NOMO-1 treated with dmso at 0.1 percent for 144 hours (cell line): ENCODE data around the gene CABCOCO1.

ENCODE experiments used
- DNase-seq: peaks from one replicate; lab custom pipeline; 2025; ENCODE audit not compliant: unreplicated experiment; lab: John Stamatoyannopoulos, UW

Gene CABCOCO1

GRCh38 chr10:61662794-61663259 is at the start of gene CABCOCO1:
Gene CABCOCO1, plus strand, starts transcription at chr10:61662929. Its CDS starts 44 bp downstream, at chr10:61662973.
- DNase-seq = no peak

GRCh38 chr10:61613665-61614064 is 49.1 kb upstream of the CABCOCO1 start:
- DNase-seq = no peak

- no peak for DNase-seq
These were observed 46.1 kb upstream of the CABCOCO1 start for GRCh38 chr10:61616611-61617010.

- DNase-seq = no peak
These were observed 45.5 kb upstream of the CABCOCO1 start for GRCh38 chr10:61617180-61617579.

- no peak for DNase-seq
These were observed 45.1 kb upstream of the CABCOCO1 start for GRCh38 chr10:61617586-61617985.

- DNase-seq = no peak
These were observed 44.3 kb upstream of the CABCOCO1 start for GRCh38 chr10:61618388-61618961.

GRCh38 chr10:61620506-61620905 is 42.2 kb upstream of the CABCOCO1 start:
- no peak for DNase-seq

GRCh38 chr10:61621605-61622051 is 41.1 kb upstream of the CABCOCO1 start:
- DNase-seq = no peak

GRCh38 chr10:61623161-61623560 is 39.6 kb upstream of the CABCOCO1 start:
- DNase-seq = no peak

GRCh38 chr10:61626209-61626608 is 36.5 kb upstream of the CABCOCO1 start:
- DNase-seq = no peak

GRCh38 chr10:61627266-61627665 is 35.5 kb upstream of the CABCOCO1 start:
- no peak for DNase-seq

GRCh38 chr10:61628151-61628874 is 34.4 kb upstream of the CABCOCO1 start:
- no peak for DNase-seq

GRCh38 chr10:61628875-61629513 is 33.7 kb upstream of the CABCOCO1 start:
- DNase-seq = no peak

GRCh38 chr10:61629576-61629975 is 33.2 kb upstream of the CABCOCO1 start:
- DNase-seq = no peak

GRCh38 chr10:61632057-61632670 is 30.6 kb upstream of the CABCOCO1 start:
- DNase-seq = no peak

- DNase-seq = no peak
These were observed 29.1 kb upstream of the CABCOCO1 start for GRCh38 chr10:61633665-61634064.

- DNase-seq = no peak
These were observed 28.0 kb upstream of the CABCOCO1 start for GRCh38 chr10:61634746-61635145.

- no peak for DNase-seq
These were observed 27.3 kb upstream of the CABCOCO1 start for GRCh38 chr10:61635471-61635870.

- DNase-seq = no peak
These were observed 26.8 kb upstream of the CABCOCO1 start for GRCh38 chr10:61635932-61636331.

- no peak for DNase-seq
These were observed 22.8 kb upstream of the CABCOCO1 start for GRCh38 chr10:61639952-61640351.

- DNase-seq = no peak
These were observed 21.9 kb upstream of the CABCOCO1 start for GRCh38 chr10:61640856-61641255.

GRCh38 chr10:61642150-61642571 is 20.6 kb upstream of the CABCOCO1 start:
- DNase-seq = no peak
